Epithelial cell of esophagus (primary cell): Measurements from ENCODE around the gene FHDC1.

Experiments
- DNase-seq: peaks from one replicate; pipeline ENCODE4 v3.0.0; 2010; ENCODE audit warnings: low read depth
- H3K4me3 ChIP-seq: 2 replicates; pipeline ENCODE4 v1.5.1; 2011; ENCODE audit warnings: mild to moderate bottlenecking, low read length, control low read depth
- TF ChIP-seq, protein P1 (sequence below): IDR thresholded peaks from 2 replicates; pipeline ENCODE4 v1.5.1; 2011; ENCODE audit warnings: low read depth, mild to moderate bottlenecking, low read length, control low read depth, inconsistent platforms; ENCODE audit not compliant: insufficient read depth; ENCODE audit errors: missing control alignments

Gene FHDC1

GRCh38 chr4:152949930-152950329 is 13.8 kb downstream of the FHDC1 start:
- DNase-seq, result no peak
- TF ChIP-seq, protein P1, sequence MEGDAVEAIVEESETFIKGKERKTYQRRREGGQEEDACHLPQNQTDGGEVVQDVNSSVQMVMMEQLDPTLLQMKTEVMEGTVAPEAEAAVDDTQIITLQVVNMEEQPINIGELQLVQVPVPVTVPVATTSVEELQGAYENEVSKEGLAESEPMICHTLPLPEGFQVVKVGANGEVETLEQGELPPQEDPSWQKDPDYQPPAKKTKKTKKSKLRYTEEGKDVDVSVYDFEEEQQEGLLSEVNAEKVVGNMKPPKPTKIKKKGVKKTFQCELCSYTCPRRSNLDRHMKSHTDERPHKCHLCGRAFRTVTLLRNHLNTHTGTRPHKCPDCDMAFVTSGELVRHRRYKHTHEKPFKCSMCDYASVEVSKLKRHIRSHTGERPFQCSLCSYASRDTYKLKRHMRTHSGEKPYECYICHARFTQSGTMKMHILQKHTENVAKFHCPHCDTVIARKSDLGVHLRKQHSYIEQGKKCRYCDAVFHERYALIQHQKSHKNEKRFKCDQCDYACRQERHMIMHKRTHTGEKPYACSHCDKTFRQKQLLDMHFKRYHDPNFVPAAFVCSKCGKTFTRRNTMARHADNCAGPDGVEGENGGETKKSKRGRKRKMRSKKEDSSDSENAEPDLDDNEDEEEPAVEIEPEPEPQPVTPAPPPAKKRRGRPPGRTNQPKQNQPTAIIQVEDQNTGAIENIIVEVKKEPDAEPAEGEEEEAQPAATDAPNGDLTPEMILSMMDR, result no peak

GRCh38 chr4:152950402-152951274 is 14.5 kb downstream of the FHDC1 start:
- TF ChIP-seq, protein P1, result no peak
- H3K4me3 ChIP-seq, result no peak overlapping the region
- no peak for DNase-seq

More at GRCh38 chr4:152949930-152950329, 13.8 kb downstream of the FHDC1 start:
- no peak overlapping the region for H3K4me3 ChIP-seq

- TF ChIP-seq, protein P1, result no peak
- DNase-seq, result no peak
- H3K4me3 ChIP-seq, result no peak overlapping the region
Measured at GRCh38 chr4:152951348-152951747, 15.2 kb downstream of the FHDC1 start.

DNA sequence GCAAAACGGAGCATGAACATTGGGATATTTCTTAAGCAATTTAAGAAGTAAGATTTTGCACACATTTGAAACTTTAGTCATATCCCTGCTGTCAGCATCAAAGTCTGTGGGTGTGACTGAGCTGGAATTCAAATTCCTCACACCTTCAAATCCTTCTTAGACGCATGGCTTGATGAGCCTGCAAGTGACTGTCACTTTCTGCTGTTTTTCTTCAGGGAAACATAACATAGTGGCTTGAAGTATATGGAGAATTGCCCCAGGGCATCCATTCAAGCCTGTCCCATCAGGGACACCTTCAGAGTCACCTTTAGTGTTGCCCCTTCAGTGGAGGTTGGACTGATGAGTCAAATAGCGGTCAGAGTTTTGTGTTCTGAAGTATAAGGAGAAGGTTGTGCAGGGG is 17.4 kb downstream of the FHDC1 start:
- H3K4me3 ChIP-seq, result no peak overlapping the region
- TF ChIP-seq, protein P1, result no peak
- no peak for DNase-seq

GRCh38 chr4:152954741-152955140 is 18.6 kb downstream of the FHDC1 start:
- no peak overlapping the region for H3K4me3 ChIP-seq
- TF ChIP-seq, protein P1, result no peak
- DNase-seq, result no peak

DNA sequence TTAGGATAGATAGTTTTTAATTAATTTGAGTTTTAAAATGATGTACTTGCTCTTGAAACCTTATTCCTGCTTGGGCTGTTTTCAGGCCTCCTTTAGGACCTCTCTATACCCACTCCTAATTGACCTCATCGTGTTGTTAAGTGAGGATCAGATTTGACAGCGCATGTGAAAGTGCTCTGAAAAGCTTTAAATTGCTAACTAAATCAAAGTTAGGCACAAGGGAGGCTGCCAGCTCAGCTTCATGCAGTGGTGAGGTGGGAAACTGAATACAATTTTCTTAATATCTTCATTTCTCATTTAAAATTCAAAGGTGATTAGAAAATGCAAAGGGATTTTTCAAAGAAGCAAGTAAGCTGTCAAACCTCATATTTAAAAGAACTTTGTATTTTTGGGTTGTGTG is 20.0 kb downstream of the FHDC1 start:
- TF ChIP-seq, protein P1, result no peak
- DNase-seq, result no peak

More for the DNA sequence above, 20.0 kb downstream of the FHDC1 start:
- no peak overlapping the region for H3K4me3 ChIP-seq
